DOHH2 (cell line): ENCODE data around the gene ZNF205.

ENCODE experiments used
- EZH2phosphoT487 ChIP-seq: fragments of 200-600 bp; sonication (generic); IDR thresholded peaks from 2 replicates; pipeline ENCODE4 v1.6.1; 2017; ENCODE audit warnings: borderline replicate concordance, mild to moderate bottlenecking, antibody characterized with exemption, low read length, moderate library complexity, mixed read lengths
- TF ChIP-seq, protein P1 (sequence below): fragments of 200-600 bp; sonication (generic); IDR thresholded peaks from one replicate; pipeline ENCODE4 v1.5.1; 2014; ENCODE audit warnings: antibody characterized with exemption, mild to moderate bottlenecking, low read depth, low read length; ENCODE audit not compliant: poor library complexity, severe bottlenecking

DNA sequence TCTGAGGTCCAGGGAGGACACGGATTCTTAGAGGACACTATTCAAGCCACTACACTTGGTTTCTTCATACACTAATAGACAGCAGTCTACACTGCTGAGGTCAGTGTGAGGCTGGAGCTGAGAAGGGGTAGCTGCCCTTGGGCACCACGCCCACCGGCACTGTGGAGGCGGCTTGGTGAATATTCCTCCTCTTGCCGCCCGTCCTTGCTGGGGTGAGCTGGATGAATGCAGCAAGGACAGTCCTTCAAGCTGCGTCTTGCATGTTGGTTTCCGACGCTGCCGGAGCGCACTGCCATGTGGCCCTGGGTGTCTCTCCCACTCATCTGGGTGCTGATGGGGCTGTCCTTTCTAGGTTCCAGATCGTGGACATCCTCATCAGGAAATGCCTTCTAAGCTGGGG is 2.6 kb downstream of the ZNF205 start:
- TF ChIP-seq, protein P1, sequence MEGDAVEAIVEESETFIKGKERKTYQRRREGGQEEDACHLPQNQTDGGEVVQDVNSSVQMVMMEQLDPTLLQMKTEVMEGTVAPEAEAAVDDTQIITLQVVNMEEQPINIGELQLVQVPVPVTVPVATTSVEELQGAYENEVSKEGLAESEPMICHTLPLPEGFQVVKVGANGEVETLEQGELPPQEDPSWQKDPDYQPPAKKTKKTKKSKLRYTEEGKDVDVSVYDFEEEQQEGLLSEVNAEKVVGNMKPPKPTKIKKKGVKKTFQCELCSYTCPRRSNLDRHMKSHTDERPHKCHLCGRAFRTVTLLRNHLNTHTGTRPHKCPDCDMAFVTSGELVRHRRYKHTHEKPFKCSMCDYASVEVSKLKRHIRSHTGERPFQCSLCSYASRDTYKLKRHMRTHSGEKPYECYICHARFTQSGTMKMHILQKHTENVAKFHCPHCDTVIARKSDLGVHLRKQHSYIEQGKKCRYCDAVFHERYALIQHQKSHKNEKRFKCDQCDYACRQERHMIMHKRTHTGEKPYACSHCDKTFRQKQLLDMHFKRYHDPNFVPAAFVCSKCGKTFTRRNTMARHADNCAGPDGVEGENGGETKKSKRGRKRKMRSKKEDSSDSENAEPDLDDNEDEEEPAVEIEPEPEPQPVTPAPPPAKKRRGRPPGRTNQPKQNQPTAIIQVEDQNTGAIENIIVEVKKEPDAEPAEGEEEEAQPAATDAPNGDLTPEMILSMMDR: no peak
- TF ChIP-seq EZH2phosphoT487: no peak
